Activated CD4-positive, alpha-beta memory T cell treated with anti-CD3 and anti-CD28 coated beads for 36 hours (primary cell): ENCODE data around the gene ATL2. TPM values are rescaled to one million over a fixed set of nuclear protein-coding genes. Genes with fewer than 3 reads are reported as not detected.
"Not testable (repeated sequence)": the region's sequence is repeated elsewhere in the genome, so short reads cannot be mapped to it uniquely, and the experiment has no call there.

Source experiments
- CTCF ChIA-PET: fragments of 350-600 bp; sonication (Branson Sonifier 250); formaldehyde crosslinking; loops from one replicate; lab custom pipeline; 2021; ENCODE audit warnings: antibody characterized with exemption, inconsistent platforms; lab: Charles Lee
- POLR2A ChIA-PET: fragments of 350-600 bp; sonication (Branson Sonifier 250); formaldehyde crosslinking; loops from one replicate; lab custom pipeline; 2021; ENCODE audit warnings: antibody characterized with exemption; lab: Charles Lee
- DNase-seq: peaks from one replicate; pipeline ENCODE4 v3.0.0-alpha.2; 2020
- H3K27ac Mint-ChIP-seq: one replicate; pipeline ENCODE4 v1.8.0; 2021; ENCODE audit warnings: mixed read lengths
- H3K27me3 Mint-ChIP-seq: one replicate; pipeline ENCODE4 v1.8.0; 2021; ENCODE audit warnings: mixed read lengths
- H3K36me3 Mint-ChIP-seq: one replicate; pipeline ENCODE4 v1.8.0; 2021; ENCODE audit warnings: mixed read lengths
- H3K4me1 Mint-ChIP-seq: one replicate; pipeline ENCODE4 v1.8.0; 2021; ENCODE audit warnings: low read depth, mixed read lengths
- H3K4me3 Mint-ChIP-seq: one replicate; pipeline ENCODE4 v1.8.0; 2021; ENCODE audit warnings: mild to moderate bottlenecking, mixed read lengths
- H3K9me3 Mint-ChIP-seq: one replicate; pipeline ENCODE4 v1.8.0; 2021; ENCODE audit warnings: mixed read lengths
- intact Hi-C: fragments of 100-400 bp; cut with micrococcal nuclease; formaldehyde crosslinking; loops from one replicate; pipeline ENCODE4 v1.15.1; 2023
- total RNA-seq, 2 experiments: library from RNA; stranded (reverse); gene quantifications; one replicate each; pipeline ENCODE4 v1.2.3, GENCODE V29; 2021

The ATL2 gene
- total RNA-seq, 2 experiments from 2014 or later = 51.3 to 53.9 TPM

GRCh38 chr2:38319240-38319639, 57.8 kb downstream of the ATL2 start:
- Mint-ChIP-seq H3K36me3 (peaks cover 14% of the 10 kb centered on the region), H3K4me1 (peaks cover 20% of the 10 kb centered on the region)
- H3K27ac Mint-ChIP-seq, POLR2A ChIA-PET, H3K4me3 Mint-ChIP-seq, DNase-seq, H3K27me3 Mint-ChIP-seq, H3K9me3 Mint-ChIP-seq: not testable (repeated sequence)
- intact Hi-C loops = loop anchor here (5.0 kb wide), 1 partner anchor 423 kb away; no protein-coding TSS in a partner anchor
- CTCF ChIA-PET = interaction anchor here (1.3 to 9.3 kb wide), 2 partner anchors 57 to 192 kb away, joined by 4 to 247 read pairs; no protein-coding TSS in a partner anchor

- CTCF ChIA-PET = interaction anchor here (0.7 to 9.3 kb wide), 9 partner anchors 10 to 426 kb away, joined by 3 to 247 read pairs (median 4); partner anchors contain the start of gene ATL2
- peaks cover 25% of the 10 kb centered on the region for H3K36me3 Mint-ChIP-seq
- peaks cover 16% of the 10 kb centered on the region for H3K4me1 Mint-ChIP-seq
Observed at GRCh38 chr2:38317725-38318124, 59.3 kb downstream of the ATL2 start.

DNA sequence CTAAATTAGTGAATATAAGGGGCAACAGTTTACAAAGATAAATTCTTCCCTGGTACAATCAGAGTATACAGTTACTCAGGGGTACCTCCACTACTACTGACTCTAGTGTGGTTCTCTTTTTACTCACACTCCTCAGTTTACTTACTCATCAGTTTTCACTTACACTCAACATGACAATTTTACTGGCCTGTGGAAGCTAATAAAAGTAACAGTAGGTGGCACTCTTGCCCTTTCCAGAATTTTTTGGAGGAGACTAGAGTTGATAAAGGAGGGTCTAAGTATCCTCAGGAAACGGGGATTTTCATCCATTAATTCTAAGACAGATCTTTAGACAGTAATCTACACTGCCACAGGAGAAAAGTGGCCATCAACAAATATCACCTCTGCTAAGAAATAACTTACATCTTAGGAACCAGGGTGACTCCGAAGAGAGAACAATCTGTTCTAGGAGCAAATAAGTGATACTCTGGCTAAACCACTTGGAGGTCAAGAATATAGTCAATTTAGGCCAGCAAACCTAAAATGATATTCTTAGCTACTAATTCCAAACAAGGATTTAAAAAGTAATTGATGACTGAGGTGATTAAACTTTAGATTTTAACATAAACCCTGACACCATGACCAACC, 61.3 kb downstream of the ATL2 start:
- DNase-seq = no peak
- no peak overlapping the region for H3K27ac Mint-ChIP-seq
- peaks cover 13% of the 10 kb centered on the region for H3K4me1 Mint-ChIP-seq
- H3K4me3 Mint-ChIP-seq = no peak overlapping the region
- ChIA-PET POLR2A (interaction anchor here (1.0 to 1.4 kb wide), 4 partner anchors 80 to 436 kb away, joined by 3 to 4 read pairs (median 4); partner anchors contain the start of gene SRSF7), CTCF (interaction anchor here (0.6 to 9.3 kb wide), 33 partner anchors 11 to 428 kb away, joined by 3 to 247 read pairs (median 6); partner anchors contain the start of gene ATL2)
- no peaks in the 10 kb centered on the region for H3K27me3 Mint-ChIP-seq
- intact Hi-C loops = loop anchor here (1.0 to 5.0 kb wide), 5 partner anchors 60 to 426 kb away; no protein-coding TSS in a partner anchor
- no peaks in the 10 kb centered on the region for H3K9me3 Mint-ChIP-seq
- peaks cover 37% of the 10 kb centered on the region for H3K36me3 Mint-ChIP-seq

More at GRCh38 chr2:38317725-38318124, 59.3 kb downstream of the ATL2 start:
- H3K27ac Mint-ChIP-seq = no peak overlapping the region
- intact Hi-C loops = loop anchor here (5.0 kb wide), 1 partner anchor 425 kb away; no protein-coding TSS in a partner anchor
- DNase-seq = no peak
- H3K9me3 Mint-ChIP-seq = no peaks in the 10 kb centered on the region
- POLR2A ChIA-PET = interaction anchor here (0.7 to 0.8 kb wide), 2 partner anchors 14 to 59 kb away, joined by 3 read pairs; no protein-coding TSS in a partner anchor
- H3K4me3 Mint-ChIP-seq = no peak overlapping the region
- H3K27me3 Mint-ChIP-seq = no peaks in the 10 kb centered on the region

- Mint-ChIP-seq H3K36me3 (peaks cover 53% of the 10 kb centered on the region), H3K27me3 (no peaks in the 10 kb centered on the region), H3K4me1 (peaks cover 4% of the 10 kb centered on the region), H3K27ac (no peak overlapping the region), H3K4me3 (no peak overlapping the region), H3K9me3 (no peaks in the 10 kb centered on the region)
- ChIA-PET CTCF (interaction anchor here (0.8 to 1.2 kb wide), 2 partner anchors 199 to 227 kb away, joined by 3 read pairs; no protein-coding TSS in a partner anchor), POLR2A (interaction anchor here (0.7 kb wide), 1 partner anchor 424 kb away, joined by 6 read pairs; no protein-coding TSS in a partner anchor)
- intact Hi-C loops = no loop called here
- DNase-seq = no peak
Observed at GRCh38 chr2:38308821-38309220, 68.3 kb downstream of the ATL2 start.

- peaks cover 50% of the 10 kb centered on the region for H3K36me3 Mint-ChIP-seq
- no peak for DNase-seq
- POLR2A ChIA-PET = no interaction called here
- no peak overlapping the region for H3K4me3 Mint-ChIP-seq
- H3K9me3 Mint-ChIP-seq = no peaks in the 10 kb centered on the region
- H3K27ac Mint-ChIP-seq = no peak overlapping the region
- intact Hi-C loops = no loop called here
- H3K4me1 Mint-ChIP-seq = peaks cover 27% of the 10 kb centered on the region
- H3K27me3 Mint-ChIP-seq = no peaks in the 10 kb centered on the region
- CTCF ChIA-PET = interaction anchor here (0.7 to 3.2 kb wide), 2 partner anchors 131 to 206 kb away, joined by 3 to 13 read pairs; no protein-coding TSS in a partner anchor
Observed at GRCh38 chr2:38301969-38302702, 74.9 kb downstream of the ATL2 start.

DNA sequence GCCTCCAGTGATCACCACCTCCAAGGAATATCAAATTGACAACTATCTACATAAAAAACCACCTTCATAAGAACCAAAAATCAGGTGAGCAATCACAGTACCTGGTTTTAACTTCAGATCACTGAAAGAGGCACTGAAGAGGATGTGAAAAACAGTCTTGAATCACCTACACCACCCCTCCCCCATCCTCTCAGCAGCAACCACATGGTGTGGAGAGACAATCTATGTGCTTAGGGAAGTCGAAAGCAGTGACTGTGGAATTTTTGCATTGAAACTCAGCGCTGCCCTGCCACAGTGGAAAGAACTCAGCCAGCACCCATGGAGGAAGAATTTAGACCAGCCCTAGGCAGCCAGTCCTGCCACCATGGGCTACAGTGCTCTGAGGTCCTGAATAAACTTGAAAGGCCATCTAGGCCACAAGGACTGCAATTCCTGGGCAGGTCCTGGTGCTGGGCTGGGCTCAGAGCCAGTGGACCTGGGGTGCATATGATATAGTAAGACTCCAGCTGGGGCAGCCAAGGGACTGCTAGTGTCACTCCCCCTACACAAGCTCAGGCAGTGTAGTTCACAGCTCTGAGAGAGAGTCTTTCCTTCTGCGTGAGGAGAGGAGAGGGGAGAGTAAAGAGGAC, 75.6 kb downstream of the ATL2 start:
- no peak overlapping the region for H3K4me3 Mint-ChIP-seq
- intact Hi-C loops = no loop called here
- H3K27ac Mint-ChIP-seq = peak overlapping the region; percentile 31
- peaks cover 29% of the 10 kb centered on the region for H3K4me1 Mint-ChIP-seq
- POLR2A ChIA-PET = no interaction called here
- peak; percentile 60 for DNase-seq
- H3K27me3 Mint-ChIP-seq = no peaks in the 10 kb centered on the region
- peaks cover 50% of the 10 kb centered on the region for H3K36me3 Mint-ChIP-seq
- CTCF ChIA-PET = interaction anchor here (1.0 to 3.2 kb wide), 2 partner anchors 207 to 208 kb away, joined by 3 to 13 read pairs; no protein-coding TSS in a partner anchor
- no peaks in the 10 kb centered on the region for H3K9me3 Mint-ChIP-seq

- Mint-ChIP-seq H3K36me3 (peaks cover 41% of the 10 kb centered on the region), H3K9me3 (no peaks in the 10 kb centered on the region), H3K4me1 (peaks cover 25% of the 10 kb centered on the region), H3K4me3 (no peak overlapping the region), H3K27ac (no peak overlapping the region), H3K27me3 (no peaks in the 10 kb centered on the region)
- no peak for DNase-seq
- intact Hi-C loops = no loop called here
- ChIA-PET POLR2A (no interaction called here), CTCF (no interaction called here)
Observed at GRCh38 chr2:38298539-38298938, 78.5 kb downstream of the ATL2 start.

DNA sequence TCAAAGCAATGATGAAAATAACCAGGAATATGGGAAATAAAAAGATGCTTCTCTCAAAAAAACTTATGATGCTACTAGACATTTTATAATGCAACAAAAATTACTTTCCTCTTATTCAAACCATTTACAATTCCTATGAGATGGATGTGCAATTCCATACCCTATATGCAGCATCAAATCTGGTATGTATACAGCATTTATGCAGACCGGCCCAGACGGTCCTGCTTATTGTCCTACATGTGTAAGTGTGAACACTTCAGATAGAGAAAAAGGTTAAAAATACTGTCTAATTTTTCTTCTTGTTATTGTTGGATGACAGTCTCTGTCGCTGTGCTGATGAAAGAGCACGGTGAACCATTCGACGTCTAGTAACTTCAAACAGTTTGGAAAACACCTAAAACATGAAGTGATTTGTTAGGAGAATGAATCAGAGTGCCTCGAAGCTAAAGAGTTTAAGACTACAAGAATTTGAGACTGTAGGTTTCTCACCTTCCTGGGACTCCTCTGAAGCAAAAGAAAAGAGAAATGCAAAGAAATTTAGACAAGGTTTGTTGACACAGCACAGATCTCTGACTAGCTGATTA, 80.8 kb downstream of the ATL2 start:
- H3K36me3 Mint-ChIP-seq = peaks cover 36% of the 10 kb centered on the region

DNA sequence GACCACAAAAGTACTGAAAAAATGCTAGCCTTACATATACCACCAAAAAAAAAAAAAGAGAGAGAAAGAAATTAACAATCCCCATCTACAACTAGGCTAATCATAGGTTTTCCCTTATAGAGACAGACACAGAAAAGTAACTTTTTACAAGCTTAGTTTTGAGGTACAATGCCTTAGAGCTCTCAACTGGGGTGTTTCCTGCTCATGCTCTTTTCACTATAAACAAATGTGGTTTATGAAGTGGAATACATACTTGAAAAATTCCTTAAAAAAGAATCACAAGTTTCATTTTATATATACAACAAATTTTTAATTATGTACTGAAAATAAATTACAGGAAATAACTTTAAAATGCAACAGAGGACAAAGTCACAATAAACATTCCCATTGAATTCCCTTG, 82.5 kb downstream of the ATL2 start:
- H3K9me3 Mint-ChIP-seq = no peaks in the 10 kb centered on the region
- no peak overlapping the region for H3K4me3 Mint-ChIP-seq
- intact Hi-C loops = no loop called here
- DNase-seq = no peak
- peaks cover 9% of the 10 kb centered on the region for H3K4me1 Mint-ChIP-seq
- no peak overlapping the region for H3K27ac Mint-ChIP-seq
- ChIA-PET POLR2A (no interaction called here), CTCF (no interaction called here)
- peaks cover 3% of the 10 kb centered on the region for H3K27me3 Mint-ChIP-seq
- peaks cover 27% of the 10 kb centered on the region for H3K36me3 Mint-ChIP-seq

More for the DNA sequence above, 80.8 kb downstream of the ATL2 start:
- intact Hi-C loops = no loop called here
- H3K4me1 Mint-ChIP-seq = peaks cover 13% of the 10 kb centered on the region
- ChIA-PET POLR2A (no interaction called here), CTCF (interaction anchor here (0.7 kb wide), 1 partner anchor 730 kb away, joined by 4 read pairs; no protein-coding TSS in a partner anchor)
- no peak for DNase-seq
- H3K27me3 Mint-ChIP-seq = no peaks in the 10 kb centered on the region
- no peaks in the 10 kb centered on the region for H3K9me3 Mint-ChIP-seq
- H3K27ac Mint-ChIP-seq = no peak overlapping the region
- no peak overlapping the region for H3K4me3 Mint-ChIP-seq

DNA sequence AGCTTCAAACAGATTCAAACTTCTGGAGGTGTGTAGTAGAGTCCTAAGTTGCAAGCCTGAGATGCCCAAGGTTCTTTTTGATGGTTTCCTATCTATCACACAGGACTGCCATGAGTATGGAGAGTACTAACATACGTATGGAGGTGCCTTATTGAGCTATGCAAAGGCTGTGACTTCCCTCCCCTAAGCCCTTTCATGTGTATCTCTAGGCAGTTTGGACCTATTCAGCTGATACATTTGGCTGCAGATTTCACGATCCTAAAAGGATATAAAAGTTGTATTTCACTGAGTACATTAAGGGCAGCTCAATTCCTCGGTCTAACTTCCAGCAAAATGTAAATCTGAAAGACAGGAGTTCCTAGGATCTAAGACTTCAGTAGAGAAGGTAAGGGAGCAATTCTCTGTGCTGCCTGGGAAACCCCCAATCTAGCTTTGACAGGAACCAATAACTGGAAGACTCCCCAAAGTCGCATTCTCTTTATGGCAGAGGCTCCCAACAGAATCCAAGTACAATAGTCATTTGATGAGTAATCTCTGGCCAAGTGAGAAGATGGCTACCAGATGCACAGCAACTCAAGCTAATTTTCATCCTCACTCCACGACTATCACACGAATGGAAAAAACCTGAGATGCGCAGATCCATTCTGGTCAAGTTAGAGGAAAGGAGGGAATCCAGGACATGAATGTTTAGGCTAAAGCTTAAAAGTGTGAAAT, 83.8 kb downstream of the ATL2 start:
- peaks cover 17% of the 10 kb centered on the region for H3K36me3 Mint-ChIP-seq
- CTCF ChIA-PET = interaction anchor here (3.1 kb wide), 1 partner anchor 215 kb away, joined by 20 read pairs; no protein-coding TSS in a partner anchor
- H3K4me1 Mint-ChIP-seq = peaks cover 4% of the 10 kb centered on the region
- no peak overlapping the region for H3K4me3 Mint-ChIP-seq
- H3K9me3 Mint-ChIP-seq = no peaks in the 10 kb centered on the region
- POLR2A ChIA-PET = interaction anchor here (0.6 kb wide), 1 partner anchor 198 kb away, joined by 3 read pairs; no protein-coding TSS in a partner anchor
- H3K27ac Mint-ChIP-seq = no peak overlapping the region
- DNase-seq = no peak
- H3K27me3 Mint-ChIP-seq = peaks cover 6% of the 10 kb centered on the region
- intact Hi-C loops = no loop called here

- H3K36me3 Mint-ChIP-seq = no peaks in the 10 kb centered on the region
- CTCF ChIA-PET = no interaction called here
- peaks cover 13% of the 10 kb centered on the region for H3K27me3 Mint-ChIP-seq
- H3K27ac Mint-ChIP-seq = no peak overlapping the region
- no peak for DNase-seq
- no peaks in the 10 kb centered on the region for H3K9me3 Mint-ChIP-seq
- no peaks in the 10 kb centered on the region for H3K4me1 Mint-ChIP-seq
- intact Hi-C loops = no loop called here
- H3K4me3 Mint-ChIP-seq = no peak overlapping the region
- POLR2A ChIA-PET = no interaction called here
Observed at GRCh38 chr2:38290332-38290731, 86.7 kb downstream of the ATL2 start.
